H9 (cell line): ENCODE data around the gene TJP2. TPM values are rescaled to one million over a fixed set of nuclear protein-coding genes. Genes with fewer than 3 reads are reported as not detected.

ENCODE experiments used
- DNase-seq: peaks from one replicate; pipeline ENCODE4 v3.0.0-alpha.2; 2017
- H2AFZ ChIP-seq: one replicate; pipeline ENCODE4 v1.6.1; 2013; ENCODE audit warnings: mild to moderate bottlenecking, low read length, control low read depth, moderate library complexity
- H2AK5ac ChIP-seq: 2 replicates; pipeline ENCODE4 v1.6.1; 2013; ENCODE audit warnings: low read length, control low read depth, mixed read lengths; ENCODE audit not compliant: insufficient read length
- H2BK120ac ChIP-seq: one replicate; pipeline ENCODE4 v1.6.1; 2013; ENCODE audit warnings: low read depth, mild to moderate bottlenecking, low read length, control low read depth, inconsistent platforms; ENCODE audit not compliant: poor library complexity, severe bottlenecking
- H2BK12ac ChIP-seq: 2 replicates; pipeline ENCODE4 v1.6.1; 2013; ENCODE audit warnings: low read length, control low read depth, mixed read lengths, low read depth; ENCODE audit not compliant: insufficient read length
- H2BK15ac ChIP-seq: 2 replicates; pipeline ENCODE4 v1.6.1; 2013; ENCODE audit warnings: low read depth, low read length, control low read depth
- H2BK20ac ChIP-seq: one replicate; pipeline ENCODE4 v1.6.1; 2013; ENCODE audit warnings: low read depth, mild to moderate bottlenecking, low read length, control low read depth, inconsistent platforms; ENCODE audit not compliant: poor library complexity, severe bottlenecking
- H2BK5ac ChIP-seq: 2 replicates; pipeline ENCODE4 v1.6.1; 2013; ENCODE audit warnings: low read length, control low read depth, mixed read lengths; ENCODE audit not compliant: insufficient read length
- H3K14ac ChIP-seq: 2 replicates; pipeline ENCODE4 v1.6.1; 2013; ENCODE audit warnings: low read length, control low read depth; ENCODE audit not compliant: insufficient read depth
- H3K18ac ChIP-seq: 2 replicates; pipeline ENCODE4 v1.6.1; 2013; ENCODE audit warnings: low read depth, mild to moderate bottlenecking, mixed read lengths, low read length, control low read depth; ENCODE audit not compliant: insufficient read length
- H3K23ac ChIP-seq: 2 replicates; pipeline ENCODE4 v1.6.1; 2013; ENCODE audit warnings: low read length, control low read depth, mixed read lengths, low read depth; ENCODE audit not compliant: insufficient read length
- H3K23me2 ChIP-seq: 2 replicates; pipeline ENCODE4 v1.6.1; 2013; ENCODE audit warnings: low read depth, mild to moderate bottlenecking, mixed read lengths, low read length, control low read depth; ENCODE audit not compliant: insufficient read length, poor library complexity, severe bottlenecking
- H3K27ac ChIP-seq: 2 replicates; pipeline ENCODE4 v1.5.1; 2013; ENCODE audit warnings: low read length, control low read depth, mixed read lengths, low read depth; ENCODE audit not compliant: insufficient read length
- H3K27me3 ChIP-seq: 2 replicates; pipeline ENCODE4 v1.6.1; 2013; ENCODE audit warnings: low read length, control low read depth, inconsistent platforms; ENCODE audit not compliant: insufficient read depth
- H3K4ac ChIP-seq: 2 replicates; pipeline ENCODE4 v1.6.1; 2013; ENCODE audit warnings: low read depth, mild to moderate bottlenecking, control low read depth, inconsistent platforms, low read length, moderate library complexity
- H3K4me1 ChIP-seq: 2 replicates; pipeline ENCODE4 v1.6.1; 2013; ENCODE audit warnings: low read length, control low read depth, inconsistent platforms; ENCODE audit not compliant: insufficient read depth
- H3K4me2 ChIP-seq: 2 replicates; pipeline ENCODE4 v1.6.1; 2013; ENCODE audit warnings: low read length, control low read depth, mixed read lengths; ENCODE audit not compliant: insufficient read length, insufficient read depth
- H3K56ac ChIP-seq: 2 replicates; pipeline ENCODE4 v1.6.1; 2013; ENCODE audit warnings: low read depth, mild to moderate bottlenecking, mixed read lengths, low read length, control low read depth; ENCODE audit not compliant: insufficient read length
- H3K79me1 ChIP-seq: 2 replicates; pipeline ENCODE4 v1.6.1; 2013; ENCODE audit warnings: low read depth, mild to moderate bottlenecking, moderate library complexity, low read length, control low read depth, inconsistent platforms; ENCODE audit not compliant: insufficient read depth, poor library complexity, severe bottlenecking
- H3K79me2 ChIP-seq: 2 replicates; pipeline ENCODE4 v1.6.1; 2013; ENCODE audit warnings: low read length, control low read depth, inconsistent platforms; ENCODE audit not compliant: insufficient read depth
- H3K9ac ChIP-seq: 2 replicates; pipeline ENCODE4 v1.6.1; 2013; ENCODE audit warnings: low read length, control low read depth, mixed read lengths; ENCODE audit not compliant: insufficient read length; ENCODE audit errors: extremely low read depth
- H3K9me3 ChIP-seq: one replicate; pipeline ENCODE4 v1.6.1; 2013; ENCODE audit warnings: low read depth, low read length, inconsistent platforms; ENCODE audit not compliant: control insufficient read depth
- H3T11ph ChIP-seq: one replicate; pipeline ENCODE4 v1.6.1; 2013; ENCODE audit warnings: mild to moderate bottlenecking, low read length, control low read depth, inconsistent platforms
- H4K20me1 ChIP-seq: one replicate; pipeline ENCODE4 v1.6.1; 2013; ENCODE audit not compliant: control insufficient read depth, insufficient read length, insufficient read depth
- H4K5ac ChIP-seq: 2 replicates; pipeline ENCODE4 v1.6.1; 2013; ENCODE audit warnings: low read depth, mild to moderate bottlenecking, mixed read lengths, low read length, control low read depth; ENCODE audit not compliant: insufficient read length
- H4K8ac ChIP-seq: replicated peaks from 2 replicates; pipeline ENCODE4 v1.6.1; 2013; ENCODE audit warnings: low read length, control low read depth, mixed read lengths, low read depth; ENCODE audit not compliant: insufficient read length
- H4K91ac ChIP-seq: 2 replicates; pipeline ENCODE4 v1.6.1; 2013; ENCODE audit warnings: low read depth, mild to moderate bottlenecking, moderate library complexity, mixed read lengths, low read length, control low read depth; ENCODE audit not compliant: insufficient read length
- H3K27ac Mint-ChIP-seq, 3 experiments: 2 replicates in 2 of 3; 3 replicates in 1 of 3; pipeline ENCODE4 v1.8.0; 2020 to 2021; ENCODE audit warnings: mixed read lengths in 3 of 3, mild to moderate bottlenecking in 1 of 3, moderate library complexity in 1 of 3
- H3K27me3 Mint-ChIP-seq: 2 replicates; pipeline ENCODE4 v1.8.0; 2021; ENCODE audit warnings: low read depth, mild to moderate bottlenecking, moderate library complexity, mixed read lengths
- H3K36me3 Mint-ChIP-seq, 3 experiments: 2 replicates in 2 of 3; 3 replicates in 1 of 3; pipeline ENCODE4 v1.8.0; 2020 to 2021; ENCODE audit warnings: low read depth in 3 of 3, mixed read lengths in 3 of 3; ENCODE audit not compliant: insufficient read depth in 1 of 3
- H3K4me1 Mint-ChIP-seq, 2 experiments: 2 replicates each; pipeline ENCODE4 v1.8.0; 2020; ENCODE audit warnings: mixed read lengths in 2 of 2
- H3K4me3 Mint-ChIP-seq, 2 experiments: 2 replicates in 1 of 2; 3 replicates in 1 of 2; pipeline ENCODE4 v1.8.0; 2020 to 2021; ENCODE audit warnings: mild to moderate bottlenecking in 2 of 2, mixed read lengths in 2 of 2, moderate library complexity in 1 of 2
- H3K9me3 Mint-ChIP-seq, 2 experiments: 2 replicates in 1 of 2; 3 replicates in 1 of 2; pipeline ENCODE4 v1.8.0; 2020; ENCODE audit warnings: mild to moderate bottlenecking in 2 of 2, mixed read lengths in 2 of 2, moderate library complexity in 1 of 2
- CTCF ChIP-seq: fragments of 200-600 bp; sonication (generic); conservative IDR thresholded peaks from 3 replicates; pipeline ENCODE4 v1.8.0; 2021; ENCODE audit warnings: antibody characterized with exemption, mild to moderate bottlenecking
- WGBS: extraction: QIAGEN DNeasy Blood & Tissue Kit; methylation state at CpG from one replicate; pipeline ENCODE4 v1.1.7; 2013; ENCODE audit warnings: missing lambda C conversion rate, low lambda C conversion rate, mixed read lengths; ENCODE audit not compliant: insufficient read length; ENCODE audit errors: extremely low coverage; 5-methylcytosine and 5-hydroxymethylcytosine counted together
- total RNA-seq: library from RNA; stranded (reverse); gene quantifications from 2 replicates; pipeline ENCODE4 v1.2.1, GENCODE V29; 2021

Gene TJP2
- total RNA-seq, 1 experiment from 2014 or later, result 130 TPM

GRCh38 chr9:69272212-69272611 lies 98.1 kb downstream of the TJP2 start:
- H3K4me1 ChIP-seq, result no peaks in the 10 kb centered on the region
- H2BK15ac ChIP-seq, result no peak overlapping the region
- Mint-ChIP-seq H3K27ac (no peak overlapping the region; a peak in 1 of 7 replicates), H3K4me3 (no peak overlapping the region), H3K36me3 (peaks cover 2 to 16% (median 13%) of the 10 kb centered on the region in 3 experiments; a peak in 6 of 7 replicates), H3K9me3 (peaks cover 16 to 24% of the 10 kb centered on the region in 2 experiments), H3K4me1 (peaks cover 0 to 4% of the 10 kb centered on the region in 2 experiments; a peak in 1 of 4 replicates), H3K27me3 (peaks cover 8% of the 10 kb centered on the region; the same call in 1 of the 2 replicates)
- H3K9ac ChIP-seq, result no peak overlapping the region
- no peak overlapping the region for H3K4me2 ChIP-seq
- H2BK20ac ChIP-seq, result no peak overlapping the region
- no peak overlapping the region for H3K18ac ChIP-seq
- H2AK5ac ChIP-seq, result no peak overlapping the region
- no peak overlapping the region for H2AFZ ChIP-seq
- no peaks in the 10 kb centered on the region for H3K79me1 ChIP-seq
- no peaks in the 10 kb centered on the region for H3K9me3 ChIP-seq
- H4K91ac ChIP-seq, result no peak overlapping the region
- no peaks in the 10 kb centered on the region for H3K23me2 ChIP-seq
- no peak overlapping the region for H4K5ac ChIP-seq
- no peak overlapping the region for H2BK12ac ChIP-seq
- H3K27me3 ChIP-seq, result no peaks in the 10 kb centered on the region
- no peaks in the 10 kb centered on the region for H4K20me1 ChIP-seq
- no peak overlapping the region for H3K56ac ChIP-seq
- no peak overlapping the region for H3K4ac ChIP-seq
- H3K23ac ChIP-seq, result no peak overlapping the region
- WGBS, result no CpG with 5 or more reads among the region's 1 CpG
- no peak overlapping the region for H4K8ac ChIP-seq
- no peak for DNase-seq
- H3K27ac ChIP-seq, result no peak overlapping the region
- TF ChIP-seq CTCF, result no peak
- H2BK5ac ChIP-seq, result no peak overlapping the region
- H3K79me2 ChIP-seq, result no peaks in the 10 kb centered on the region
- no peak overlapping the region for H3K14ac ChIP-seq
- no peak overlapping the region for H3T11ph ChIP-seq
- H2BK120ac ChIP-seq, result no peak overlapping the region
